HCT116 (cell line): ENCODE measurements around the gene SLC16A3. TPM values are rescaled to one million over a fixed set of nuclear protein-coding genes. Genes with fewer than 3 reads are reported as not detected.

Source experiments
- ATAC-seq: fragments of 200-7000 bp; cut with Tn5 transposase; 2 replicates; pipeline ENCODE4 v1.9.1; 2020; ENCODE audit warnings: mild to moderate bottlenecking, moderate library complexity
- BruUV-seq: library from RNA; stranded (reverse); fragments of 400-500 nt; replicated peaks from 2 replicates; lab custom pipeline; 2021; lab: Mats Ljungman, UMichigan
- CTCF ChIA-PET: fragments of 300-600 bp; sonication (Branson Sonifier 250); formaldehyde crosslinking; loops from one replicate; lab custom pipeline; 2021; ENCODE audit warnings: antibody characterized with exemption; lab: Charles Lee
- POLR2A ChIA-PET: fragments of 300-600, 350-600 bp; sonication (Branson Sonifier 250); formaldehyde crosslinking; loops from one replicate; lab custom pipeline; 2021; ENCODE audit warnings: antibody characterized with exemption; lab: Charles Lee
- RAD21 ChIA-PET, 2 experiments: fragments of 300-600 bp; sonication (Branson Sonifier 250); formaldehyde crosslinking; loops; one replicate each; lab custom pipeline; 2023; ENCODE audit warnings: low total read pairs in 2 of 2; ENCODE audit not compliant: uncharacterized antibody in 2 of 2, unreplicated experiment in 2 of 2, low non-redundant PET in 1 of 2; lab: Charles Lee
- DNase-seq: peaks from one replicate; pipeline ENCODE4 v3.0.0-alpha.2; 2010; ENCODE audit warnings: low read depth, low spot score
- H2AFZ ChIP-seq: fragments of 200-600 bp; shearing (Covaris generic), sonication (generic); 2 replicates; pipeline ENCODE4 v1.6.1; 2017; ENCODE audit warnings: low read depth, mixed run types, mixed read lengths, antibody characterized with exemption, low read length; ENCODE audit not compliant: poor library complexity, severe bottlenecking
- H3K27ac ChIP-seq: 2 replicates; pipeline ENCODE4 v1.5.1; 2012; ENCODE audit warnings: low read depth, low read length
- H3K27me3 ChIP-seq: fragments of 200-600 bp; sonication (generic); 2 replicates; pipeline ENCODE4 v1.6.1; 2016; ENCODE audit warnings: mixed run types, low read length, mixed read lengths; ENCODE audit not compliant: insufficient read depth
- H3K36me3 ChIP-seq, 2 experiments: fragments of 200-500 bp in 1 of 2; fragments of 200-600 bp in 1 of 2; sonication (Bioruptor generic) in 1 of 2; sonication (generic) in 1 of 2; 2 replicates each; pipeline versions ENCODE4 v1.5.1 to v1.6.1; 2014 to 2016; ENCODE audit warnings: low read length in 2 of 2, inconsistent platforms in 1 of 2, mixed read lengths in 1 of 2, mixed run types in 1 of 2; ENCODE audit not compliant: insufficient read depth in 2 of 2, control insufficient read depth in 1 of 2
- H3K4me1 ChIP-seq, 2 experiments: fragments of 200-600 bp in 1 of 2; sonication (generic) in 1 of 2; 2 replicates each; pipeline versions ENCODE4 v1.5.1 to v1.6.1; 2012 to 2017; ENCODE audit warnings: low read length in 2 of 2, inconsistent platforms in 1 of 2, mild to moderate bottlenecking in 1 of 2, mixed read lengths in 1 of 2, mixed run types in 1 of 2, moderate library complexity in 1 of 2; ENCODE audit not compliant: insufficient read depth in 2 of 2, control insufficient read depth in 1 of 2
- H3K4me2 ChIP-seq: fragments of 200-600 bp; sonication (generic); 2 replicates; pipeline ENCODE4 v1.6.1; 2017; ENCODE audit warnings: mixed run types, low read length, mixed read lengths
- H3K4me3 ChIP-seq, 2 experiments: fragments of 200-600 bp in 1 of 2; sonication (generic) in 1 of 2; replicated peaks in 1 of 2; 2 replicates each; pipeline ENCODE4 v1.5.1; 2011 to 2016; ENCODE audit warnings: low read length in 2 of 2, control low read depth in 1 of 2, low read depth in 1 of 2, mild to moderate bottlenecking in 1 of 2, mixed read lengths in 1 of 2, mixed run types in 1 of 2
- H3K79me2 ChIP-seq: fragments of 200-600 bp; sonication (generic); 2 replicates; pipeline ENCODE4 v1.6.1; 2017; ENCODE audit warnings: mild to moderate bottlenecking, mixed run types, low read length, moderate library complexity, mixed read lengths; ENCODE audit not compliant: insufficient read depth
- H3K9ac ChIP-seq: fragments of 200-600 bp; sonication (generic); 2 replicates; pipeline ENCODE4 v1.6.1; 2016; ENCODE audit warnings: low read length, mixed read lengths
- H3K9me2 ChIP-seq: fragments of 200-600 bp; sonication (generic), shearing (Covaris generic); 2 replicates; pipeline ENCODE4 v1.6.1; 2017; ENCODE audit warnings: mixed run types, mild to moderate bottlenecking, moderate library complexity; ENCODE audit not compliant: insufficient read depth
- H3K9me3 ChIP-seq, 2 experiments: fragments of 200-500 bp in 1 of 2; fragments of 200-600 bp in 1 of 2; sonication (Bioruptor generic) in 1 of 2; sonication (generic) in 1 of 2; 2 replicates each; pipeline ENCODE4 v1.6.1; 2014 to 2017; ENCODE audit warnings: low read length in 2 of 2, mixed read lengths in 2 of 2, inconsistent platforms in 1 of 2, low read depth in 1 of 2, mild to moderate bottlenecking in 1 of 2, mixed run types in 1 of 2, moderate library complexity in 1 of 2; ENCODE audit not compliant: control insufficient read depth in 1 of 2, insufficient read depth in 1 of 2
- H4K20me1 ChIP-seq: fragments of 200-600 bp; sonication (generic), shearing (Covaris generic); 2 replicates; pipeline ENCODE4 v1.6.1; 2017; ENCODE audit warnings: mixed run types, mild to moderate bottlenecking, moderate library complexity; ENCODE audit not compliant: insufficient read depth
- EGR1 ChIP-seq: IDR thresholded peaks from 2 replicates; pipeline ENCODE4 v1.6.1; 2012; ENCODE audit warnings: low read depth
- ELF1 ChIP-seq: IDR thresholded peaks from 2 replicates; pipeline ENCODE4 v1.6.1; 2012; ENCODE audit warnings: low read depth, borderline replicate concordance
- EZH2 ChIP-seq: fragments of 200-600 bp; sonication (generic); IDR thresholded peaks from 2 replicates; pipeline ENCODE4 v1.6.1; 2017; ENCODE audit warnings: antibody characterized with exemption, mixed run types
- EZH2phosphoT487 ChIP-seq: fragments of 200-600 bp; IDR thresholded peaks from 2 replicates; pipeline ENCODE4 v1.6.1; 2018; ENCODE audit warnings: antibody characterized with exemption, borderline replicate concordance
- FOSL1 ChIP-seq: IDR thresholded peaks from 2 replicates; pipeline ENCODE4 v1.6.1; 2012; ENCODE audit warnings: low read depth
- SIN3A ChIP-seq: IDR thresholded peaks from 2 replicates; pipeline ENCODE4 v1.6.1; 2012; ENCODE audit warnings: low read depth
- SP1 ChIP-seq: IDR thresholded peaks from 2 replicates; pipeline ENCODE4 v1.6.1; 2012; ENCODE audit warnings: low read depth
- YY1 ChIP-seq: IDR thresholded peaks from 2 replicates; pipeline ENCODE4 v1.6.1; 2011; ENCODE audit warnings: low read length, low read depth, moderate library complexity, mild to moderate bottlenecking; ENCODE audit not compliant: insufficient replicate concordance; ENCODE audit errors: extremely low read depth
- intact Hi-C: fragments of 100-400 bp; cut with micrococcal nuclease; formaldehyde crosslinking; loops from 2 replicates; pipeline ENCODE4 v1.10.0; 2022
- total RNA-seq: library from RNA; stranded (reverse); gene quantifications from one replicate; pipeline ENCODE4 v1.2.1, GENCODE V29; 2021; ENCODE audit not compliant: unreplicated experiment
- TF ChIP-seq, protein P1 (sequence below): IDR thresholded peaks from 2 replicates; pipeline ENCODE4 v1.6.1; 2012

SLC16A3 gene
- total RNA-seq, 1 experiment from 2014 or later: 445 TPM

DNA sequence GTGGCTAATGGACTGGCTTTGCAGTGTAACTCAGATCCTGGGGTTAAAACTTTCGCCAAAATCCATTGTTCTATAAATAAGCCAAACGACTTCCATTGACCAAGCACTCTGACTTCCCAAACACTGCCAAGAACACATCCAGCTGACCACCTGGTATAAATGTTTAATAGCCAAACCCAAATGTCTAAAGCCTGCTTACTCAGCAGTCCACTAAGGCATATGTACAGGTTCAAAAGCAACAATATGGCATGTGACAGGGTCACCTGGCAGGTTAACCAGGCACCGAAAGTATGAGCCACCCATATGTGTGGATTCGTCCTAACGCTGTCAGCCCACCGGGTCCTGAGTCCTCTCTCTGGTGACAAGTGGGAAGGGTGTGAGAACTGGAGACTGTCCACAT is 42.6 kb downstream of the SLC16A3 start (continued):
- TF ChIP-seq EGR1: no peak
- TF ChIP-seq EZH2: no peak
- TF ChIP-seq SIN3A: no peak
- no peak for TF ChIP-seq FOSL1
- TF ChIP-seq, protein P1, sequence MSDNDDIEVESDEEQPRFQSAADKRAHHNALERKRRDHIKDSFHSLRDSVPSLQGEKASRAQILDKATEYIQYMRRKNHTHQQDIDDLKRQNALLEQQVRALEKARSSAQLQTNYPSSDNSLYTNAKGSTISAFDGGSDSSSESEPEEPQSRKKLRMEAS: no peak
- TF ChIP-seq SP1: no peak

DNA sequence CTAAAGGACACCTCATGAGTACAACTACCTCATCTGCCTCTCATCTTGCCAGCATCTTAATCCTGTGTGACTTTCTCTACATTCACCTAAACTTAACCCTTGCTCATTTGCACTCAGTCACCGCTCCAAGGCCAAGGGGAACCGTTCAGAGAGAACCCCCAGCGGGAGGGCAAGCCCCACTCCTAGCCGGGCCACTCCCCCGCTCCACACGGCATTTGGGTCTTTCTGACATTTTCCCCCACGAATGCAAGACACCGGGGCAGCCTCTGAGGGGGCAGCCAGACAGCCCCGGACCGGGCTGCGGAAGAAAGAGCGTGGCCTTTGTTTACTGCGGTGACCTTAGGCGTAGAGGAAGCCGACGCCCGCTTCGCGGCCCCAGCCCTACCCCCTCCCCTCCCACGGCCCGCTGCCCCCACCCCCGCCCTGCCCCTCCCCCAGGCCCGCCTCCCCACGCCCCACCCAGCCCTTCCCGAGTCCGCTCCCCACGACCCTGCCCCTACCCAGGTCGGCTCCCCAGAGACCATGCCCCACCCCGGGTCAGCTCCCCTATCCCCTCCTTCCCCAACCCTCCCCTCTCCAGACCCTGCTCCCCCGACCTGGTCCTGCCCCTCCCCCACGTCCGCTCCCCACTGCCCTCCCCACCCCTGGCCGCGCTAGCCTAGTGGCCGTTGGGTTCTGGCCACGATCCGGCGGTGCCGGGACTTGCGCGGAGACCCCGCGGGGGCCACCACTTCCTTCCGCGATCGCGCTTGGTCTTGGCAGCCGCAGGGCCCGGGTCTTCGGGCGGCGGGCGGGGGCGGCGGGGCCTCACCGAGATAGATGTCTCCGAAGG is 43.9 kb downstream of the SLC16A3 start:
- ChIA-PET CTCF (no interaction called here), RAD21 (interaction anchor here in 1 of 2 experiments (0.8 kb wide), 1 partner anchor 10 kb away, joined by 7 read pairs; no protein-coding TSS in a partner anchor), POLR2A (interaction anchor here (0.7 to 2.4 kb wide), 3 partner anchors 11 to 432 kb away, joined by 3 to 11 read pairs (median 3); no protein-coding TSS in a partner anchor)
- intact Hi-C loops: no loop called here
- Histone ChIP-seq H3K4me3 (peak overlapping the region; percentile 77), H3K27ac (peak overlapping the region; percentile 95), H3K4me1 (peaks cover 23 to 64% of the 10 kb centered on the region in 2 experiments), H3K9me3 (no peaks in the 10 kb centered on the region), H3K4me2 (peak overlapping the region; percentile 79), H3K36me3 (peaks cover 13 to 29% of the 10 kb centered on the region in 2 experiments), H3K9me2 (no peaks in the 10 kb centered on the region), H4K20me1 (peaks cover 24% of the 10 kb centered on the region; the same call in 1 of the 2 replicates), H2AFZ (no peak overlapping the region), H3K79me2 (peaks cover 55% of the 10 kb centered on the region), H3K9ac (peak overlapping the region; percentile 91), H3K27me3 (no peaks in the 10 kb centered on the region)
- DNase-seq: no peak
- TF ChIP-seq EZH2phosphoT487 (no peak), YY1 (no peak), ELF1 (no peak)
- peak; percentile 30 for ATAC-seq
- BruUV-seq: TSS peak; percentile 37
